Measurements from ENCODE around the gene KIAA0586.

GRCh38 chr14:58547649-58548048, 120.1 kb downstream of the KIAA0586 start:
- TF ChIP-seq POLR2A (IDR thresholded peaks at IDR 0.05), result no peak
- TF ChIP-seq, protein P1, sequence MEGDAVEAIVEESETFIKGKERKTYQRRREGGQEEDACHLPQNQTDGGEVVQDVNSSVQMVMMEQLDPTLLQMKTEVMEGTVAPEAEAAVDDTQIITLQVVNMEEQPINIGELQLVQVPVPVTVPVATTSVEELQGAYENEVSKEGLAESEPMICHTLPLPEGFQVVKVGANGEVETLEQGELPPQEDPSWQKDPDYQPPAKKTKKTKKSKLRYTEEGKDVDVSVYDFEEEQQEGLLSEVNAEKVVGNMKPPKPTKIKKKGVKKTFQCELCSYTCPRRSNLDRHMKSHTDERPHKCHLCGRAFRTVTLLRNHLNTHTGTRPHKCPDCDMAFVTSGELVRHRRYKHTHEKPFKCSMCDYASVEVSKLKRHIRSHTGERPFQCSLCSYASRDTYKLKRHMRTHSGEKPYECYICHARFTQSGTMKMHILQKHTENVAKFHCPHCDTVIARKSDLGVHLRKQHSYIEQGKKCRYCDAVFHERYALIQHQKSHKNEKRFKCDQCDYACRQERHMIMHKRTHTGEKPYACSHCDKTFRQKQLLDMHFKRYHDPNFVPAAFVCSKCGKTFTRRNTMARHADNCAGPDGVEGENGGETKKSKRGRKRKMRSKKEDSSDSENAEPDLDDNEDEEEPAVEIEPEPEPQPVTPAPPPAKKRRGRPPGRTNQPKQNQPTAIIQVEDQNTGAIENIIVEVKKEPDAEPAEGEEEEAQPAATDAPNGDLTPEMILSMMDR (IDR thresholded peaks at IDR 0.05), result no peak
- no peak for TF ChIP-seq POLR2AphosphoS5 (IDR thresholded peaks at IDR 0.05)

Data from prostate gland (tissue), 2 donors.